OCI-LY7 (cell line): ENCODE measurements around the gene SURF1.

Experiments used
- EZH2phosphoT487 ChIP-seq: fragments of 200-600 bp; sonication (generic); IDR thresholded peaks from 2 replicates; pipeline ENCODE4 v1.6.1; 2018; ENCODE audit warnings: low read depth, borderline replicate concordance, mild to moderate bottlenecking, mixed run types, antibody characterized with exemption, low read length, moderate library complexity, mixed read lengths
- TF ChIP-seq, protein P1 (sequence below): fragments of 200-600 bp; sonication (generic); conservative IDR thresholded peaks from 2 replicates; pipeline ENCODE4 v1.5.1; 2014; ENCODE audit warnings: mild to moderate bottlenecking, antibody characterized with exemption, low read length, moderate library complexity, mixed read lengths

DNA sequence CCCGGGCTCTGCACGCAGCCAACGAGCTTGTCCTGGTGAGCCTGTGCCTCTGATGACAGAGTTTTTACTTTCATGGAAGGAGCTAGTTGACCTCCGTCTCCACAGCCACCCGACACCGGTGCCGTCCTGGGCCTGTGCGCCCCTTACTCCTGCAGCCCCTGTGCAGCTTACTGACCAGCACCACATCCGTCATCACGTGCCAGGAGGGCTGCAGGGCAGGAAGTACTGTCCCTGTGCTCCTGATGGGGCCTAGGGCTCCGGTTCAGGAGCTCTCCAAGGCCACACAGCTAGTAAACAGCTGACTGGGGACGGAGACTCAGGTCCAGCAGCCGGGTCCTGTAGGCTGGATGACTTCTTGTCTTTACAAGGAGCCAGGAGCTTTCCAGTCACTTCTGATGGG is 30.1 kb upstream of the SURF1 start:
- TF ChIP-seq, protein P1, sequence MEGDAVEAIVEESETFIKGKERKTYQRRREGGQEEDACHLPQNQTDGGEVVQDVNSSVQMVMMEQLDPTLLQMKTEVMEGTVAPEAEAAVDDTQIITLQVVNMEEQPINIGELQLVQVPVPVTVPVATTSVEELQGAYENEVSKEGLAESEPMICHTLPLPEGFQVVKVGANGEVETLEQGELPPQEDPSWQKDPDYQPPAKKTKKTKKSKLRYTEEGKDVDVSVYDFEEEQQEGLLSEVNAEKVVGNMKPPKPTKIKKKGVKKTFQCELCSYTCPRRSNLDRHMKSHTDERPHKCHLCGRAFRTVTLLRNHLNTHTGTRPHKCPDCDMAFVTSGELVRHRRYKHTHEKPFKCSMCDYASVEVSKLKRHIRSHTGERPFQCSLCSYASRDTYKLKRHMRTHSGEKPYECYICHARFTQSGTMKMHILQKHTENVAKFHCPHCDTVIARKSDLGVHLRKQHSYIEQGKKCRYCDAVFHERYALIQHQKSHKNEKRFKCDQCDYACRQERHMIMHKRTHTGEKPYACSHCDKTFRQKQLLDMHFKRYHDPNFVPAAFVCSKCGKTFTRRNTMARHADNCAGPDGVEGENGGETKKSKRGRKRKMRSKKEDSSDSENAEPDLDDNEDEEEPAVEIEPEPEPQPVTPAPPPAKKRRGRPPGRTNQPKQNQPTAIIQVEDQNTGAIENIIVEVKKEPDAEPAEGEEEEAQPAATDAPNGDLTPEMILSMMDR, result no peak
- TF ChIP-seq EZH2phosphoT487, result no peak
